SU-DHL-6 (cell line): ENCODE measurements around the gene FYB1.

Experiments used
- H2AFZ ChIP-seq: fragments of 200-600 bp; sonication (generic); 2 replicates; pipeline ENCODE4 v1.6.1; 2014; ENCODE audit warnings: low read depth, mild to moderate bottlenecking, moderate library complexity, mixed read lengths, antibody characterized with exemption, low read length; ENCODE audit not compliant: severe bottlenecking
- H3F3A ChIP-seq: fragments of 200-600 bp; shearing (Covaris generic); 2 replicates; pipeline ENCODE4 v1.6.0; 2016; ENCODE audit warnings: antibody characterized with exemption, mild to moderate bottlenecking; ENCODE audit not compliant: insufficient read depth
- H3K27ac ChIP-seq: fragments of 200-600 bp; sonication (generic); 2 replicates; pipeline ENCODE4 v1.5.1; 2016; ENCODE audit warnings: low read depth, mild to moderate bottlenecking, low read length, moderate library complexity, mixed read lengths
- H3K27me3 ChIP-seq: fragments of 200-600 bp; sonication (generic), shearing (Covaris generic); 2 replicates; pipeline ENCODE4 v1.6.0; 2014; ENCODE audit warnings: mild to moderate bottlenecking, low read length
- H3K36me3 ChIP-seq: fragments of 200-600 bp; sonication (generic); 2 replicates; pipeline ENCODE4 v1.6.1; 2014; ENCODE audit warnings: mild to moderate bottlenecking, low read length, mixed read lengths
- H3K4me2 ChIP-seq: fragments of 300-600, 200-600 bp; shearing (Covaris generic), sonication (generic); 2 replicates; pipeline ENCODE4 v1.6.0; 2014; ENCODE audit warnings: low read length, low read depth, mild to moderate bottlenecking; ENCODE audit not compliant: poor library complexity, severe bottlenecking
- H3K4me3 ChIP-seq: fragments of 200-600 bp; sonication (generic); 2 replicates; pipeline ENCODE4 v1.5.1; 2014; ENCODE audit warnings: antibody characterized with exemption, low read length, mild to moderate bottlenecking, mixed read lengths; ENCODE audit not compliant: insufficient read depth, poor library complexity, severe bottlenecking
- H3K79me2 ChIP-seq: fragments of 200-600 bp; sonication (generic); 2 replicates; pipeline ENCODE4 v1.6.1; 2014; ENCODE audit warnings: mild to moderate bottlenecking, low read length, moderate library complexity; ENCODE audit not compliant: insufficient read depth
- H3K9ac ChIP-seq: fragments of 200-600 bp; sonication (generic); 2 replicates; pipeline ENCODE4 v1.7.0; 2014; ENCODE audit warnings: mild to moderate bottlenecking, low read length
- H3K9me2 ChIP-seq: fragments of 200-600 bp; sonication (generic); replicated peaks from 2 replicates; pipeline ENCODE4 v1.6.1; 2014; ENCODE audit warnings: low read length; ENCODE audit not compliant: insufficient read depth
- H3K9me3 ChIP-seq: fragments of 200-600 bp; sonication (generic); 2 replicates; pipeline ENCODE4 v1.6.1; 2014; ENCODE audit warnings: low read length, mixed read lengths; ENCODE audit not compliant: insufficient read depth
- H4K20me1 ChIP-seq: fragments of 200-600 bp; sonication (generic); 2 replicates; pipeline ENCODE4 v1.6.1; 2014; ENCODE audit warnings: low read depth, mild to moderate bottlenecking, antibody characterized with exemption, low read length, moderate library complexity, mixed read lengths
- CTCF ChIP-seq: fragments of 200-600 bp; sonication (generic); IDR thresholded peaks from one replicate; pipeline ENCODE4 v1.5.1; 2017; ENCODE audit warnings: antibody characterized with exemption, mild to moderate bottlenecking, low read length, moderate library complexity; ENCODE audit not compliant: insufficient read depth, poor library complexity, severe bottlenecking
- EZH2phosphoT487 ChIP-seq: fragments of 200-600 bp; sonication (generic), shearing (Covaris generic); conservative IDR thresholded peaks from 2 replicates; pipeline ENCODE4 v1.6.1; 2018; ENCODE audit warnings: mild to moderate bottlenecking, antibody characterized with exemption, low read length, moderate library complexity, mixed read lengths

Gene FYB1

GRCh38 chr5:39117401-39117800 is 102.0 kb downstream of the FYB1 start:
- no peak overlapping the region for H3K4me2 ChIP-seq
- no peaks in the 10 kb centered on the region for H3K79me2 ChIP-seq
- no peak overlapping the region for H3K9ac ChIP-seq
- H2AFZ ChIP-seq = no peak overlapping the region
- no peak overlapping the region for H3K4me3 ChIP-seq
- H3K36me3 ChIP-seq = no peaks in the 10 kb centered on the region
- H3K27me3 ChIP-seq = no peaks in the 10 kb centered on the region
- no peaks in the 10 kb centered on the region for H3K9me3 ChIP-seq
- no peaks in the 10 kb centered on the region for H3K9me2 ChIP-seq
- no peak overlapping the region for H3K27ac ChIP-seq
- TF ChIP-seq EZH2phosphoT487 (no peak), CTCF (no peak)
- H4K20me1 ChIP-seq = no peaks in the 10 kb centered on the region
- no peaks in the 10 kb centered on the region for H3F3A ChIP-seq

DNA sequence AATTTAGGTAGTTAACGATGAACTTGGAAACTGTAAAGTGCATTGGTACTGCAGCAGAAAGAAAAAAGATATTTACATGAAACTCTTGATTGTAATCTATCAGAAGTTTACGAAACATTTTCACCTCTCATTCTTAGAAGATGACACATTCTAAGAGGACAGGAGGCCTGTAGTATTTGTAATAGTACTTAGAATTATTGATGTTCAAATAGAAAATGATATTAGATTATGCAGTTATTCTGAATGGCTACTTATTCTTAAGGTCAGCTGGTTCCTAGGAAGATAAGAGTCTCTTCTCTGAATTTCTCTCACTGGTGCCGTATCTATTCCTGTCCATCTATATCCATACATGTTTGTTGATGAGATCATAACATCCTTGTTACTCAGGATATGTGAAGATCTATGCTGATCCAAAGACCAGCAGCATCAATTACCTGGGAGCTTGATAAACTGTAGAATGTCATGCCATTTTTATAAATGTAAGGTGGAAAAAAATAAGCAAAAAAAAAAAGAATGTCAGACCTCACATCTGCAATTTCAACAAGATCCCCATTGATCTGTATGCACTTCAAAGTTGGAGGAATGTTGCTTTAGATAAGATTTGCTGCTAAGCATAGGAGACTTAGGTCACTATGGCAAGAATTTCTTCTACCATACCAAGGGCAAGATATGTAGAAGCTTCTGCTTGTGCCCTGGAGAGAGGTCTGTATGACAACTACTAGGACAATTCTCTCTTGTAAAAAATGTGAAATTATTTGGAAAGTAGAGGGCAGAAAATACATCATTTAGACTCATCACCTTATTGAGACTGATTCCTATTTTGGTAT is 102.8 kb downstream of the FYB1 start:
- H3K36me3 ChIP-seq = no peaks in the 10 kb centered on the region
- H3K9me3 ChIP-seq = no peaks in the 10 kb centered on the region
- H3K27me3 ChIP-seq = no peaks in the 10 kb centered on the region
- no peak for TF ChIP-seq CTCF
- no peak for TF ChIP-seq EZH2phosphoT487
- no peak overlapping the region for H3K27ac ChIP-seq
- H3K79me2 ChIP-seq = no peaks in the 10 kb centered on the region
- no peaks in the 10 kb centered on the region for H4K20me1 ChIP-seq
- no peak overlapping the region for H2AFZ ChIP-seq
- no peak overlapping the region for H3K9ac ChIP-seq
- H3F3A ChIP-seq = no peaks in the 10 kb centered on the region
- no peaks in the 10 kb centered on the region for H3K9me2 ChIP-seq
- H3K4me3 ChIP-seq = no peak overlapping the region
- no peak overlapping the region for H3K4me2 ChIP-seq

DNA sequence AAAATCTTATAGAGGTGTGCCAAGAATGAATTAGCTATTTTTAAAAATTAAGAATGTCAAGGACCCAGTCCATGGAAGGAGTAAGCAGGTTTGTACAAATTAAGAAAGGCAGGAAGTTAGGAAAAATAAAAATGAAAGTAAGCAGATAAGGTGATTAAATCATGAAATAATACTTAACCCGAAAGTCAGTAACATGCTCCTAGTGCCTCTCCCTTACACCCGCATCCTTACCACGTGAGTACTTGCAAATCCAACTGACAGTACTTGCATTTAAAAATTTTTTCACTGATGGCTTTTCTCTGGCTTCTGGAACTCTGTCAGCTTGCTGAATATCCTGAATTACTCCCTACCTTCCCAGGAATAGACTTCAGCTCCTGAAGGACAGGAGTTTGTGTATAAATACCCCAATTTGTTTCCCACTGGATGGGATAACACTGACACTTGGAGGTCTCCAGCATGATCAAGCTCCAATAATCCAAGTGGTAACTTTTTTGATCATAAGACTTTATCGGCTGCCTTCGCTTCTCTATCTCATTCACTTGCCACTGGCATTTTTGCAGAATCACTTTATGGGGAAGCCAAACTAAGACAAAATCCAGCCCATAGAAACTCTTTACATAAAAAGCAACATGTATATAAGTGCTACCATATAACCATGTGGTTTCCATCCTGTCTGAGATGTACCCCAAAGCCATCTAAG is 103.6 kb downstream of the FYB1 start:
- Histone ChIP-seq H3K79me2 (no peaks in the 10 kb centered on the region), H3F3A (no peaks in the 10 kb centered on the region), H2AFZ (no peak overlapping the region), H3K9me2 (no peaks in the 10 kb centered on the region), H3K9me3 (no peaks in the 10 kb centered on the region), H3K4me3 (no peak overlapping the region), H4K20me1 (no peaks in the 10 kb centered on the region), H3K27ac (no peak overlapping the region), H3K9ac (no peak overlapping the region), H3K36me3 (no peaks in the 10 kb centered on the region), H3K27me3 (no peaks in the 10 kb centered on the region), H3K4me2 (no peak overlapping the region)
- TF ChIP-seq CTCF = no peak
- no peak for TF ChIP-seq EZH2phosphoT487
